Measurements from ENCODE around the gene XRN2.
A peak's percentile ranks its signal among the peaks of the same experiment; 100 is the strongest.

XRN2 gene

GRCh38 chr20:21278829-21279228 is 24.3 kb upstream of the XRN2 start:
- no peak for DNase-seq (ENCODE audit: extremely low spot score)
- POLR2A ChIA-PET: no interaction called here
- no peak for TF ChIP-seq CTCF (IDR thresholded peaks at IDR 0.05; ENCODE audit: control extremely low read depth, extremely low read depth, low read depth, missing control alignments)
- CTCF ChIA-PET: interaction anchor here (0.9 to 1.3 kb wide), 2 partner anchors 31 to 43 kb away, joined by 3 to 6 read pairs; no protein-coding TSS in a partner anchor

GRCh38 chr20:21279706-21280521 is 23.2 kb upstream of the XRN2 start:
- ChIA-PET POLR2A (no interaction called here), CTCF (interaction anchor here (0.9 to 1.3 kb wide), 2 partner anchors 33 to 44 kb away, joined by 3 to 6 read pairs; no protein-coding TSS in a partner anchor)
- DNase-seq (ENCODE audit: extremely low spot score): no peak
- no peak for TF ChIP-seq CTCF (IDR thresholded peaks at IDR 0.05; ENCODE audit: control extremely low read depth, extremely low read depth, low read depth, missing control alignments)

GRCh38 chr20:21280522-21281016 is 22.6 kb upstream of the XRN2 start:
- no peak for TF ChIP-seq CTCF (IDR thresholded peaks at IDR 0.05; ENCODE audit: control extremely low read depth, extremely low read depth, low read depth, missing control alignments)
- DNase-seq (ENCODE audit: extremely low spot score): peak; percentile 48
- ChIA-PET CTCF (no interaction called here), POLR2A (no interaction called here)

- no peak for DNase-seq (ENCODE audit: extremely low spot score)
- POLR2A ChIA-PET: no interaction called here
- CTCF ChIA-PET: interaction anchor here (1.0 kb wide), 1 partner anchor 15 kb away, joined by 3 read pairs; no protein-coding TSS in a partner anchor
- TF ChIP-seq CTCF (IDR thresholded peaks at IDR 0.05; ENCODE audit: control extremely low read depth, extremely low read depth, low read depth, missing control alignments): no peak
These were observed 16.4 kb upstream of the XRN2 start for GRCh38 chr20:21286775-21287174.

GRCh38 chr20:21288587-21289370 is 14.4 kb upstream of the XRN2 start:
- no peak for DNase-seq (ENCODE audit: extremely low spot score)
- TF ChIP-seq CTCF (IDR thresholded peaks at IDR 0.05; ENCODE audit: control extremely low read depth, extremely low read depth, low read depth, missing control alignments): no peak
- CTCF ChIA-PET: interaction anchor here (1.0 to 2.1 kb wide), 2 partner anchors 14 to 15 kb away, joined by 3 to 5 read pairs; no protein-coding TSS in a partner anchor
- POLR2A ChIA-PET: no interaction called here

GRCh38 chr20:21289651-21290050 is 13.5 kb upstream of the XRN2 start:
- ChIA-PET CTCF (interaction anchor here (1.0 to 2.1 kb wide), 2 partner anchors 13 to 16 kb away, joined by 3 to 5 read pairs; no protein-coding TSS in a partner anchor), POLR2A (no interaction called here)
- no peak for DNase-seq (ENCODE audit: extremely low spot score)
- TF ChIP-seq CTCF (IDR thresholded peaks at IDR 0.05; ENCODE audit: control extremely low read depth, extremely low read depth, low read depth, missing control alignments): no peak

Measured in GM10248 (cell line).